ENCODE data around the gene DENND10. TPM values are rescaled to one million over a fixed set of nuclear protein-coding genes. Genes with fewer than 3 reads are reported as not detected.
"Not testable (repeated sequence)": the region's sequence is repeated elsewhere in the genome, so short reads cannot be mapped to it uniquely, and the experiment has no call there.

Gene DENND10
- total and polyA plus RNA-seq, 4 donors = 11.7 to 32.0 (median 29.0) TPM

GRCh38 chr10:119140603-119141245 is 36.8 kb downstream of the DENND10 start:
- H3K9ac ChIP-seq (ENCODE audit: insufficient read depth in 1 of 2, low read length in 2 of 2) = no peak overlapping the region
- H3K27ac ChIP-seq (ENCODE audit: low read depth in 1 of 2, low read length in 1 of 2) = no peak overlapping the region
- no peaks in the 10 kb centered on the region for H3K9me3 ChIP-seq (ENCODE audit: control insufficient read depth in 4 of 4, insufficient read depth in 3 of 4, low read length in 3 of 4)
- TF ChIP-seq CTCF (IDR thresholded peaks at IDR 0.05; ENCODE audit: control extremely low read depth, extremely low read depth) = no peak
- no peak overlapping the region for H3K4me3 ChIP-seq
- peaks cover 0 to 13% (median 8%) of the 10 kb centered on the region in 4 donors for H3K36me3 ChIP-seq (ENCODE audit: control insufficient read depth in 4 of 4, insufficient read depth in 4 of 4, low read length in 4 of 4)
- no peaks in the 10 kb centered on the region for H3K27me3 ChIP-seq (ENCODE audit: control insufficient read depth in 3 of 3, insufficient read depth in 3 of 3, low read length in 2 of 3)
- DNase-seq = no peak
- no peak for ATAC-seq (ENCODE audit: insufficient read depth, low FRiP score)
- WGBS, 2 donors = 87 to 88% methylated on average over 21 of the region's 21 CpGs
- peaks cover 0 to 6% (median 0%) of the 10 kb centered on the region in 5 donors for H3K4me1 ChIP-seq (ENCODE audit: control insufficient read depth in 5 of 5, insufficient read depth in 5 of 5, low read length in 5 of 5)

- Histone ChIP-seq H3K27me3 (ENCODE audit: control insufficient read depth in 3 of 3, insufficient read depth in 3 of 3, low read length in 2 of 3) (no peaks in the 10 kb centered on the region), H3K4me1 (ENCODE audit: control insufficient read depth in 5 of 5, insufficient read depth in 5 of 5, low read length in 5 of 5) (no peaks in the 10 kb centered on the region), H3K36me3 (ENCODE audit: control insufficient read depth in 4 of 4, insufficient read depth in 4 of 4, low read length in 4 of 4) (peaks cover 0 to 26% (median 11%) of the 10 kb centered on the region in 4 donors), H3K27ac (ENCODE audit: low read depth in 1 of 2, low read length in 1 of 2) (no peak overlapping the region), H3K4me3 (no peak overlapping the region), H3K9ac (ENCODE audit: insufficient read depth in 1 of 2, low read length in 2 of 2) (no peak overlapping the region), H3K9me3 (ENCODE audit: control insufficient read depth in 4 of 4, insufficient read depth in 3 of 4, low read length in 3 of 4) (no peaks in the 10 kb centered on the region)
- ATAC-seq (ENCODE audit: insufficient read depth, low FRiP score) (no peak), DNase-seq (no peak)
- no peak for TF ChIP-seq CTCF (IDR thresholded peaks at IDR 0.05; ENCODE audit: control extremely low read depth, extremely low read depth)
- WGBS, 2 donors = 87 to 92% methylated on average over 10 of the region's 10 CpGs
Observed at GRCh38 chr10:119143657-119144056, 39.7 kb downstream of the DENND10 start.

- no peak for ATAC-seq (ENCODE audit: insufficient read depth, low FRiP score)
- no peaks in the 10 kb centered on the region for H3K27me3 ChIP-seq (ENCODE audit: control insufficient read depth in 3 of 3, insufficient read depth in 3 of 3, low read length in 2 of 3)
- no peak for TF ChIP-seq CTCF (IDR thresholded peaks at IDR 0.05; ENCODE audit: control extremely low read depth, extremely low read depth)
- H3K9me3 ChIP-seq (ENCODE audit: control insufficient read depth in 4 of 4, insufficient read depth in 3 of 4, low read length in 3 of 4) = no peaks in the 10 kb centered on the region
- 97% methylated on average over 8 of the region's 8 CpGs for WGBS, 2 donors
- no peak overlapping the region for H3K9ac ChIP-seq (ENCODE audit: insufficient read depth in 1 of 2, low read length in 2 of 2)
- H3K27ac ChIP-seq (ENCODE audit: low read depth in 1 of 2, low read length in 1 of 2) = no peak overlapping the region
- no peak overlapping the region for H3K4me3 ChIP-seq
- peaks cover 11 to 27% (median 20%) of the 10 kb centered on the region in 4 donors for H3K36me3 ChIP-seq (ENCODE audit: control insufficient read depth in 4 of 4, insufficient read depth in 4 of 4, low read length in 4 of 4)
- DNase-seq = no peak
- no peaks in the 10 kb centered on the region for H3K4me1 ChIP-seq (ENCODE audit: control insufficient read depth in 5 of 5, insufficient read depth in 5 of 5, low read length in 5 of 5)
Observed at GRCh38 chr10:119149157-119149556, 45.2 kb downstream of the DENND10 start.

GRCh38 chr10:119149729-119150128 is 45.8 kb downstream of the DENND10 start:
- DNase-seq = no peak
- Histone ChIP-seq H3K9me3 (ENCODE audit: control insufficient read depth in 4 of 4, insufficient read depth in 3 of 4, low read length in 3 of 4) (no peaks in the 10 kb centered on the region), H3K4me1 (ENCODE audit: control insufficient read depth in 5 of 5, insufficient read depth in 5 of 5, low read length in 5 of 5) (no peaks in the 10 kb centered on the region), H3K27me3 (ENCODE audit: control insufficient read depth in 3 of 3, insufficient read depth in 3 of 3, low read length in 2 of 3) (no peaks in the 10 kb centered on the region), H3K4me3 (no peak overlapping the region), H3K9ac (ENCODE audit: insufficient read depth in 1 of 2, low read length in 2 of 2) (no peak overlapping the region), H3K36me3 (ENCODE audit: control insufficient read depth in 4 of 4, insufficient read depth in 4 of 4, low read length in 4 of 4) (peaks cover 11 to 30% (median 20%) of the 10 kb centered on the region in 4 donors), H3K27ac (ENCODE audit: low read depth in 1 of 2, low read length in 1 of 2) (no peak overlapping the region)
- 87 to 88% methylated on average over 13 of the region's 13 CpGs for WGBS, 2 donors
- no peak for TF ChIP-seq CTCF (IDR thresholded peaks at IDR 0.05; ENCODE audit: control extremely low read depth, extremely low read depth)
- no peak for ATAC-seq (ENCODE audit: insufficient read depth, low FRiP score)

GRCh38 chr10:119151601-119152000 is 47.7 kb downstream of the DENND10 start:
- not testable (repeated sequence) for ATAC-seq (ENCODE audit: insufficient read depth, low FRiP score); H3K9me3 ChIP-seq (ENCODE audit: control insufficient read depth in 4 of 4, insufficient read depth in 3 of 4, low read length in 3 of 4); H3K27me3 ChIP-seq (ENCODE audit: control insufficient read depth in 3 of 3, insufficient read depth in 3 of 3, low read length in 2 of 3); DNase-seq; H3K9ac ChIP-seq (ENCODE audit: insufficient read depth in 1 of 2, low read length in 2 of 2); H3K4me1 ChIP-seq (ENCODE audit: control insufficient read depth in 5 of 5, insufficient read depth in 5 of 5, low read length in 5 of 5); H3K27ac ChIP-seq (ENCODE audit: low read depth in 1 of 2, low read length in 1 of 2); H3K4me3 ChIP-seq
- peaks cover 20 to 35% (median 27%) of the 10 kb centered on the region in 4 donors for H3K36me3 ChIP-seq (ENCODE audit: control insufficient read depth in 4 of 4, insufficient read depth in 4 of 4, low read length in 4 of 4)
- 98 to 99% methylated on average over 6 of the region's 6 CpGs for WGBS, 2 donors
